Fibroblast of skin of abdomen (primary cell): ENCODE data around the gene CNTF. TPM values are rescaled to one million over a fixed set of nuclear protein-coding genes. Genes with fewer than 3 reads are reported as not detected.
"Not testable (repeated sequence)": the region's sequence is repeated elsewhere in the genome, so short reads cannot be mapped to it uniquely, and the experiment has no call there.

Source experiments
- DNase-seq: peaks from one replicate; pipeline ENCODE4 v3.0.0-alpha.2; 2013
- polyA plus RNA-seq, 2 experiments: library from polyadenylated mRNA; unstranded; fragments of 120-200 nt; gene quantifications; one replicate each; pipeline ENCODE4 v1.2.1, GENCODE V29; 2013; ENCODE audit not compliant: insufficient read length in 2 of 2

The CNTF gene, protein sequence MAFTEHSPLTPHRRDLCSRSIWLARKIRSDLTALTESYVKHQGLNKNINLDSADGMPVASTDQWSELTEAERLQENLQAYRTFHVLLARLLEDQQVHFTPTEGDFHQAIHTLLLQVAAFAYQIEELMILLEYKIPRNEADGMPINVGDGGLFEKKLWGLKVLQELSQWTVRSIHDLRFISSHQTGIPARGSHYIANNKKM
- 0.42 TPM for polyA plus RNA-seq (2013, experiment 1 of 2; ENCODE audit: insufficient read length)
- polyA plus RNA-seq (2013, experiment 2 of 2; ENCODE audit: insufficient read length): 0.51 TPM

DNA sequence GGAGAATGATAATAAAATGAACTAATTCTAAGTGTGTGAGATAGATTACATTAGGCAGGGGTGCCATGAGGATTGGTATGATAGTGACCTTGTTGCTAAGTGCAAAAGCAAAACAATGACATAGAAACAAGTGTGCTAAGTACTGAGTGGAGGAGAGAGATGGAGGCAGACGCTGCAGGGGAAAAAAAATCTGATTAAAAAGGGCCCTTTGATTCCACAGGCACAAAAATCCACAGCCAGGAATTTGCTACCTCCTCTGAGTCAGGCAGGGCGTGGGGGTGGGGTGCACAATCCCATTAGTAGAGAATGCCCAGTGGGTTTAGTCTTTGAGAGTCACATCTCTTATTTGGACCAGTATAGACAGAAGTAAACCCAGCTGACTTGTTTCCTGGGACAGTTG, at the start of gene CNTF:
Gene CNTF (plus strand): TSS at position 322 of the 400 bp plus-strand sequence. CDS start 88 bp downstream, outside the sequence.
- DNase-seq: peak; percentile 20

GRCh38 chr11:58572906-58573305, 49.6 kb upstream of the CNTF start:
- not testable (repeated sequence) for DNase-seq

DNA sequence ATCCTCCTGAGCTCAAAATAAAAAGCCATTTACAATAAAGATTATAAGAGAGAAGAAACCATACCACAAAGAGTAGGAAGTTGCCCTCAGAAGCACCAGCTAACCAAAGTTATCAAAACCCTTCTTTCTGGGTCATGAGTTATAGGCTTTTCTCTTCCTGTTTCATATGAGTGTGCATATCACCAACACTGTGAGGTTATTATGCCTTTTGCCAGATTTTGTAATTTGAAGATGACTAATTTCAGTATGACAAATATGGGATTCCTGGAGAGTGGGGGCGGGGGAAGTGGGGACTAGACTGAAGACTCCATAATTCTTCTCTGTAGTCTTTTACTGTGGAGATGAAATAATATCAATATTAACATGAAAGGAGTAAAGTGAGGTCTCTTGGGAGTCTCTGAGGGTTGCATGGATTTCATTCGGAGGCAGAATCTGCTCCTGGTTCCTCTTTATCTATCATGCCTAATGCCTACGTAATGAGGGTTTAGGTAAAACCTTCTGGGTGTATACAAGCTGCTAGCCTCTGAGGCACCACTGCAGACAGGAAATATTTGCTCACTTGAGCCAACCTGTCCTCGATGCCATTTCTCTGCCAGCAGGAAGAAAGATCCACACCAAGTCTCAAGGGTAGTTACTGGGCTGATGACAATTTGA, 48.9 kb upstream of the CNTF start:
- DNase-seq: peak; percentile 86

DNA sequence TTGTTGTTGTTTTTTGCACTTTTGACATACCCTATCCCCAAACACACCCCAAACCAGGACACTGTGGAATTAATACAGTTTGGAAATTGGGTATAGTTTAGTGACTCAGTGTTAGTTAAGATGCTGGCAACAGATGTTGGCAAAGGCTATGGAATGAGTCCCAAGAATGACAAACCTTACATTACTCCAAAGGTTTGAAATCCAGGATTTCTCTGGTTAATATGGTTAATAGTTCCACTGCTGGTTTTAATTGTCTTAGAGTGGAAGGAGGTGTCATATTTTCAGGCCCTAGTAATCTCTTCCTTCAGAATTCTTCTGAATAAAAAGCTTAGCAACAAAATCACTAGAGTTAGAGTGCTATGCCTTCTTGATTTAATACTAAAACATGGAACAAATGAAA, 47.6 kb upstream of the CNTF start:
- peak; percentile 85 for DNase-seq

GRCh38 chr11:58575377-58576020, 47.0 kb upstream of the CNTF start, which contains the start of gene LPXN:
Gene LPXN (minus strand): TSS chr11:58575856. CDS start chr11:58575772, 84 bp downstream.
- DNase-seq: peak; percentile 56

- DNase-seq: peak; percentile 60
Measured at GRCh38 chr11:58576887-58577471, 45.5 kb upstream of the CNTF start.

- DNase-seq: peak; percentile 91
Measured at GRCh38 chr11:58577555-58578135, 44.8 kb upstream of the CNTF start.

DNA sequence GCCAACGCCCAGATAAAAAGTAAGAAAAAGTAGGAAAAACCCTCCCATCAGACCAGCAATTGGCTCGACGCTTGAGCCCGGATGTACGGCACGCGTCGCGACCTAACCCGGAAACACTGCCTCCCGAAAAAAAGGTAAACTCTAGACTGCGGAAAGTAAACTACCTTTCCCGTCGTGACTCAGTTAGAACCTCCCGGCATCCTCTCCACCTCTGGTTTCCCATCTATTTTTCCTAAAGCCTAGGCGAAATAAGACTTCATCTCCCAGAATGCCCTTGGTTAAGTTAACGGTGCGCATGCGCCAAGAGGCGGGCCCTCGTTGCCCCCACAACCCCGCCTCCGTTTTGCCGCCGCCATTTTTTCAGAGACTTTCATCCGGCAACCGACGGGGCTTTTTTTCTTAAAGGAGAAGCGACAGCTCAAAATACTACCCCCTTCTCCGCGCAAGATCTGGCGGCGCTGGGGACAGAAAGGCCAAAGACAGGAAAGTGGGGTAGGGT, 44.3 kb upstream of the CNTF start:
- DNase-seq: peak; percentile 99

DNA sequence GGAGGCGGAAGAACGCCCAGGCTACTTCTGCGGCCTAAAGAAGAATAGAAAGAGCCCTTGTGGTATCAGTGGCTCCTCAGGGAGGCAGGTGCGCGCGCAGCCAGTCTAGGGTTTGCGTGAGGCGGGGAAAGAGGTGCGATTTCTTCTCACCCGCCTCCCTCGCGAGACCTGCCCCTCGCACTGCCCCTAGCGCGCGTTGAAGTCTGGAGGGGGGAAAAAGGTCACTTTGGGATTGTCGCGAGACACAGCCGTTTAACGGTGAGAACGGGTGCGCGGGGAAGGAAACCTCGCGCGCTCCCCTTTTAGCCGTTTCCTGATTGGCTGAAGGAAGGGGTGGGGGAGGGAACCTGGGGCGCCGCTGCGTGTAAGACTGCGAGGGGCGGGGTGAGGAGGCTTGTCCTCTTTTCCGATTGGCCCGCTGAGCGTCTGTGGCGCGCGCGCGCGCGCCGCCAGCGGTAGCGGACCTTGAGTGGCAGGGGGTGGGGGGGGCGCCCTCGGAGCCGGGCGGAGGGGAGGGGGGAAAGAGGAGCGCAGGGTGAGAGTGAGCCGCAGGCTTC, 43.8 kb upstream of the CNTF start, which contains the start of gene ZFP91:
Gene ZFP91 (plus strand): TSS at position 429 of the 557 bp plus-strand sequence. CDS start 219 bp downstream, outside the sequence.
- DNase-seq: peak; percentile 99

GRCh38 chr11:58579192-58580129, 43.0 kb upstream of the CNTF start:
- DNase-seq: peak; percentile 92

DNA sequence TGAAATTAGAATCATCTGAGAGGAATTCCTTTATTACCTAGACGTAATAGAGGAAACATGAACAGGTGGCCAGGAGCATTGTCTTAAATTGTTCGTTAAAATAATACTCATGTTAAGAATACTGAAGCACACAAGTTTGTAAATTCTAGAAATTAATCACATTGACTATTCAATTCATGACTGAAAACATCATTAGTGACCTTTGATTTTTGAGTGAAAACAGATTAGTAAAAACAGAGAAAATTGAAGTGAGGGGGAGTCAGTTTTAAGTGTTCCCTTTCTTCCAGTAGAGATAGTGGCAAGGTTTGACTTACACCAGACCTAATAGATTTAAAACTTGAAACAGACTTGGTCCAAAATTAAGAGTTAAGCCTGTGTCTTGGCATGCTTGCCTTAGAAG, 42.2 kb upstream of the CNTF start:
- DNase-seq: no peak

GRCh38 chr11:58582437-58582836, 40.0 kb upstream of the CNTF start:
- DNase-seq: no peak

DNA sequence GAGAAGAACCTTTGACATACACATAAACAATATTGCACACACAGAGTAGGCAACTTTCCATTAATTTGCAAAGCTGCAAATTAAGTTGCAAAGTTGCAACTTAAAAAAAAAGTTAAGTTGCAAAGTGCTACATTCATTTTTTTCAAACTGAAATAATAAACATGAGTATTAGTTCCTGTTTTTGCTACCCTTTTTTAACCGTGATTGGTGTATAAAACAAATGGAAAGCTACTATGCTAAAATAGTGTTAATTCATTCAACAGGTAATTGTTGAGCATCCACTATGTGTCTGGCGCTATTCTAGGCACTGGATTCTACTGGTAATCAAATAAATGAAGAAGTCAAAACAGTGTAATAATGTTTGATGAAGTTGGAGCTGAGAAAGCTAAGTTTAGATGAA, 35.5 kb upstream of the CNTF start:
- no peak for DNase-seq

DNA sequence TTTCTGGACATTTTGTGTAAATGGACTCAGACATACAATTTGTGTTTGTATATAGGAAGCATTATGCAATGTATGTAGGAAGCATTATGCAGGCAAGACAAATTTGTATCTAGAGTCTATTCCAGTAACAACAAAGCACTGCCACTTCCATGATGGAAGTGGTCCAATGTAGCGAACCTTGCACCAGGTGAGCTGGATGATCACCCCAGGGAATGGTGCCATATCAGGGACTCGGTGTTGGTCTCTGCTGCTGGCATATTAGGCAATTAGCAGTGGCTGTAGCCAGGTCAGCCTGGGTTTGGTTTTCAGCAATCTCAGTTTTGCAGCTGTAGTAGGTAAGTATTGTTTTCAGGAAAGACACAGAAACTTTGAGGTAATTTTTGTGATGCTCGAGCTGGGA, 30.8 kb upstream of the CNTF start:
- DNase-seq: no peak

DNA sequence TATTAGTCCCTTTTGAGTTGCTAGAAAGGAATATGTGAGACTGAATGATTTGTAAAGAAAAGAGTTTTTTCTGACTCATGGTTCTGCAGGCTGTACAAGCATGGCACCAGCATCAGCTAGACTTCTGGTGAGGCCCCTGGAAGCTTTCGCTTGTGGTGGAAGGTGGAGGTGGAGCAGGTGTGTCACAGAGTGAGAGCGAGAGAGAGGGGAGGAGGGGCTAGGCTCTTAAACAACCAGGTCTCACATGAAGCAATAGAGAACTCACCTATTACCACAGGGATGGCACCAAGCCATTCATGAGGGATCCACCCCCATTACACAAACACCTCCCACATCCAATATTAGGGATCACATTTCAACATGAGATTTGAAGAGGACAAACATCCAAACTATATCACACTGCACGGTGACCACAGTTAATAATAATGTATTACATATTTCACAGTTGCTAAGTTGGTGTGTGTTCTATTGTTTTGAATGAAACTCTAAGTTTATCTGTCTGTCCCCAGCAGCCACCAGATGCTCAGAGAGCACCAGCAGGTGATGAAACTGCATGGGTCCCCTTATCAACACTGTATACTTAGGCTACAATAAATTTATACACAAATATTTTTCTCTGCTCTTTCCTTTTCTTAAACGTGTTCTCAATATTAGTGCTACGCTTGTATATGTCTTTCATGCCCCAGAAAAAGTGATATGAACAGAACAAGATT, 29.5 kb upstream of the CNTF start:
- no peak for DNase-seq

DNA sequence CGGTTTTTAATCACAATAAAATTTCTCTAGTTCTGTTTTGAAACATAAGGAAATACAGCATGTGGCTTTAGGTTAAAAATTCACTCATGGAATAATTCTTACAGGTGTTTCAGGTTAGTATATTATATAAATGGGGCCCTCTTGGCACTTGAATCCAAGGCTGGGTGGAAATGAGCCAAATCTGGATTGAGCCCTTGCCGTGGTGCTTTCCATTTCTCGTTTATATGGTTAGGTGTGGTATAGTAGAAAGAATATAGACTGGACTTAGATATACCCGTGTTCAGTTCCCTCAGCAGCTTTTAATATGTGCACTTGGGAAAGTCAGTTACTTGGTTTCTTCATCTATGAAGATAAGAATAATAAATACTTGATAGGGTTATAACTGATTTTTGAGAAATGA, 27.6 kb upstream of the CNTF start:
- no peak for DNase-seq

- peak; percentile 27 for DNase-seq
Measured at GRCh38 chr11:58596621-58597020, 25.8 kb upstream of the CNTF start.

- DNase-seq: no peak
Measured at GRCh38 chr11:58597486-58598144, 24.9 kb upstream of the CNTF start.

- no peak for DNase-seq
Measured at GRCh38 chr11:58600510-58600909, 22.0 kb upstream of the CNTF start.
